C4-2B (cell line): Measurements from ENCODE around the gene TMEM59L.

Experiments
- ZFX ChIP-seq: fragments of 450-650 bp; IDR thresholded peaks from 2 replicates; pipeline ENCODE4 v1.6.1; 2017
- TF ChIP-seq, protein P1 (sequence below): fragments of 450-650 bp; conservative IDR thresholded peaks from 2 replicates; pipeline ENCODE4 v1.5.1; 2017; ENCODE audit warnings: mild to moderate bottlenecking

DNA sequence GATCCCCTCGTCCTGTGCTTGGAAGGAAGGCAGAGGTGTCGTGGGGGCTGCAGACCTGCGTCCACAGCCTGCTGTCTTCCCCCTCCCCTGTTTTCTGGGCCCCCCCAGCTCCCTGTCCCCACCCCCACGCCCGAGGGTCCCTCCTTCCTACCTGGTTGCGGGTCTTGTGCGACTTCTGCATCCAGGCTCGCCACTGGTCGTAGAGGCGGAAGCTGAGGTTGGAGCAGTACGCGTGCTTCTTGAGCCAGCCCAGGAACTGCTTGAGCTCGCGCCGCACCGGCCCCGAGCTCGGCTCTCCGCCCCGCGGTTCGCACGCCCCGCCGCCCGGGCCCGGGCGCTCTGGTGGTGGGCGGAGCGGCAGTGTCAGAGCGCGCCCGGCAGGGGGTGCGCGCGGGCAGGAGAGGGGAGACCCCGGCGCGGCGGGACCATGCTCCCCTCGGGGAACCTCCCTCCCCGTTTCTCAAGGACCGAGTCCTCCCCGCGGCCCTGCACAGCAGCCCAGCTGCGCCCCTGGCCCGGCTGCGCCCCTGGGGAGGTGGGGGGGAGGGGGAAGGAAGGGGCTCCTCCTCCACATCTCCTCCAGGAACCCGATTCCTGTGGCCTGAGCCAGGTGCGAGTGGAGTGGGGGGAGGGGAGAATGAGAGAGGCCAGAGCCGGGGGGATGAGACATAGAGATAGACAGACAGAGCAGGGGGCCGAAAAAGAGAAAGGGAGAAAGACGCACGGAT lies 18.4 kb upstream of the TMEM59L start:
- TF ChIP-seq, protein P1, sequence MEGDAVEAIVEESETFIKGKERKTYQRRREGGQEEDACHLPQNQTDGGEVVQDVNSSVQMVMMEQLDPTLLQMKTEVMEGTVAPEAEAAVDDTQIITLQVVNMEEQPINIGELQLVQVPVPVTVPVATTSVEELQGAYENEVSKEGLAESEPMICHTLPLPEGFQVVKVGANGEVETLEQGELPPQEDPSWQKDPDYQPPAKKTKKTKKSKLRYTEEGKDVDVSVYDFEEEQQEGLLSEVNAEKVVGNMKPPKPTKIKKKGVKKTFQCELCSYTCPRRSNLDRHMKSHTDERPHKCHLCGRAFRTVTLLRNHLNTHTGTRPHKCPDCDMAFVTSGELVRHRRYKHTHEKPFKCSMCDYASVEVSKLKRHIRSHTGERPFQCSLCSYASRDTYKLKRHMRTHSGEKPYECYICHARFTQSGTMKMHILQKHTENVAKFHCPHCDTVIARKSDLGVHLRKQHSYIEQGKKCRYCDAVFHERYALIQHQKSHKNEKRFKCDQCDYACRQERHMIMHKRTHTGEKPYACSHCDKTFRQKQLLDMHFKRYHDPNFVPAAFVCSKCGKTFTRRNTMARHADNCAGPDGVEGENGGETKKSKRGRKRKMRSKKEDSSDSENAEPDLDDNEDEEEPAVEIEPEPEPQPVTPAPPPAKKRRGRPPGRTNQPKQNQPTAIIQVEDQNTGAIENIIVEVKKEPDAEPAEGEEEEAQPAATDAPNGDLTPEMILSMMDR, result peak; percentile 97
- TF ChIP-seq ZFX, result no peak
